Fibroblast of lung (primary cell): ENCODE data around the gene DNAH1.

ENCODE experiments used
- CTCF ChIP-seq, 2 donors: IDR thresholded peaks in 1 of 2; conservative IDR thresholded peaks in 1 of 2; 1 replicate in 1 of 2; 2 replicates in 1 of 2; pipeline ENCODE4 v1.5.1; 2011 to 2012; ENCODE audit warnings: low read length in 2 of 2, control low read depth in 1 of 2, inconsistent platforms in 1 of 2, low read depth in 1 of 2, mild to moderate bottlenecking in 1 of 2
- EZH2 ChIP-seq: IDR thresholded peaks from 2 replicates; pipeline ENCODE4 v1.5.1; 2012; ENCODE audit warnings: low read length, control low read depth, mild to moderate bottlenecking; ENCODE audit errors: missing control alignments

DNA sequence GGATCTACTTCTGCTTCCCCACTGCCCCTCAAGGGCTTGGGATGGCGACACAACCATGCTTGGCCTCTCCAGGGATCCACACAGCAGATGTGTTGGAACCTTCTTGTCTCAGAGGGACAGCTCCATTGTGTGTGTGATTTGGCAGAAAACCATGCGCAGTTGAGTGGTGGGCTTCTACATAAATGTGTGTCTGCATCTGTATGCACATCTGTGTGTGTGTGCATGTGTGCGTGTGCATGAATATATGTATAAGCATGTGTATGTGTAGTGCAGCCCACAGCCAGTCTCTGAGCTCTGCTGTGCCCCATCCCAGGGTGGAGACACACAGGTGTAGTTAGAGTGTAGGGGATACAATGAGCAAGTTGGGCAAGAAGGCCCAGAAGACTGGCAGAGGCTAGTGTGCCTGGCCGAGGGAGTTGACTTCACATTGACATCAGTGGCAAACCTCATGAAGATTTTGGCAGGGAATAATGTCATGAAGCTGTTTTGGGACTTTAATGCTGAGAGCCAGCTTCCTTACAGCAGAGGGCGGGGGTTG lies 20.4 kb upstream of the DNAH1 start:
- TF ChIP-seq CTCF (conservative IDR thresholded peaks at IDR 0.05 in 1 of 2, IDR thresholded peaks at IDR 0.05 in 1 of 2; ENCODE audit: low read depth in 1 of 2, low read length in 2 of 2) (no peak), EZH2 (no peak)
